Thymus (tissue), 11 donors: Measurements from ENCODE around the gene MEGF11. TPM values are rescaled to one million over a fixed set of nuclear protein-coding genes. Genes with fewer than 3 reads are reported as not detected.

Experiments
- DNase-seq, 9 donors: peaks; one replicate each; pipeline ENCODE4 v3.0.0-alpha.2; 2013; ENCODE audit warnings: low spot score in 9 of 9, low read depth in 6 of 9, missing footprints in 1 of 9
- H3K27ac ChIP-seq, 2 donors: one replicate each; pipeline ENCODE4 v1.5.1; 2013; ENCODE audit warnings: control low read depth in 1 of 2, low read depth in 1 of 2, low read length in 1 of 2, mild to moderate bottlenecking in 1 of 2, moderate library complexity in 1 of 2
- H3K27me3 ChIP-seq, 2 donors: one replicate each; pipeline ENCODE4 v1.5.1; 2013; ENCODE audit warnings: low read length in 1 of 2; ENCODE audit not compliant: control insufficient read depth in 2 of 2, insufficient read depth in 1 of 2
- H3K36me3 ChIP-seq, 2 donors: one replicate each; pipeline ENCODE4 v1.5.1; 2013; ENCODE audit warnings: low read length in 1 of 2, mild to moderate bottlenecking in 1 of 2, moderate library complexity in 1 of 2; ENCODE audit not compliant: control insufficient read depth in 2 of 2, insufficient read depth in 2 of 2
- H3K4me1 ChIP-seq, 2 donors: one replicate each; pipeline ENCODE4 v1.5.1; 2013; ENCODE audit warnings: low read length in 2 of 2; ENCODE audit not compliant: control insufficient read depth in 2 of 2, insufficient read depth in 2 of 2
- H3K4me3 ChIP-seq, 2 donors: one replicate each; pipeline ENCODE4 v1.5.1; 2013; ENCODE audit warnings: low read length in 2 of 2, control low read depth in 1 of 2, mild to moderate bottlenecking in 1 of 2
- H3K9me3 ChIP-seq, 2 donors: one replicate each; pipeline ENCODE4 v1.5.1; 2013; ENCODE audit warnings: low read length in 1 of 2, mild to moderate bottlenecking in 1 of 2; ENCODE audit not compliant: control insufficient read depth in 2 of 2, insufficient read depth in 1 of 2
- WGBS: extraction: QIAGEN DNeasy Blood & Tissue Kit; methylation state at CpG from one replicate; pipeline ENCODE4 v1.1.7; 2013; 5-methylcytosine and 5-hydroxymethylcytosine counted together
- polyA plus RNA-seq: library from polyadenylated mRNA; stranded (reverse); fragments of 200-250 nt; gene quantifications from one replicate; pipeline ENCODE4 v1.2.3, GENCODE V29; 2013
- total RNA-seq: library from RNA; stranded (reverse); fragments of 120-200 nt; gene quantifications from one replicate; pipeline ENCODE4 v1.2.4, GENCODE V29; 2013
- donor health status: healthy.

Gene MEGF11
- total and polyA plus RNA-seq, 2 donors, result 0.28 to 0.66 TPM

DNA sequence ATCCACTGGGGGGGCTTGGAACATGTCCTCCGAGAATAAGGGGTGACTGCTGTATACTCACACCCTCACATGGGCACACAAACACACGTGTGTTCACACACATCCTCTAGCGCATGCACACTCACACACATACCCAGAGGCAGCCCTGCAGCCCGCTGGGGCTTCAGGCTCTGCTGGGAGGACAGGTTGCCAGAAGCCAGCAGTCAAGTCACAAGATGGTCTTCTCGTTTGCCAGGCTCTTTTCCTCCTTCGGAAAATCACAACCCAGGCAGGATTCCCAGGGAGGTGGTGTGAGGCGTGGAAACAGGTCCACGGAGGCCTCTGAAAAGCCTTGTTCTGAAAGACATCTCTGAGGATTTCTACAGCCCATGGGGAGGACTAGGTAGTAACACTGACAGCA is 26.8 kb downstream of the MEGF11 start:
- 93% methylated on average over 8 of the region's 8 CpGs for WGBS
- Histone ChIP-seq H3K4me3 (no peak overlapping the region), H3K9me3 (no peaks in the 10 kb centered on the region), H3K27me3 (peaks cover 0 to 2% of the 10 kb centered on the region in 2 donors), H3K27ac (no peak overlapping the region), H3K4me1 (no peaks in the 10 kb centered on the region), H3K36me3 (no peaks in the 10 kb centered on the region)
- no peak for DNase-seq

- Histone ChIP-seq H3K27ac (no peak overlapping the region), H3K4me1 (no peaks in the 10 kb centered on the region), H3K4me3 (no peak overlapping the region), H3K9me3 (no peaks in the 10 kb centered on the region), H3K27me3 (peaks cover 0 to 6% of the 10 kb centered on the region in 2 donors), H3K36me3 (no peaks in the 10 kb centered on the region)
- WGBS, result 96% methylated on average over 10 of the region's 10 CpGs
- no peak for DNase-seq
Observed at GRCh38 chr15:66225656-66226274, 27.8 kb downstream of the MEGF11 start.

GRCh38 chr15:66224946-66225345 is 28.6 kb downstream of the MEGF11 start:
- Histone ChIP-seq H3K36me3 (no peaks in the 10 kb centered on the region), H3K27ac (no peak overlapping the region), H3K4me3 (no peak overlapping the region), H3K4me1 (no peaks in the 10 kb centered on the region), H3K9me3 (no peaks in the 10 kb centered on the region), H3K27me3 (peaks cover 0 to 6% of the 10 kb centered on the region in 2 donors)
- no peak for DNase-seq
- WGBS, result 98% methylated on average over 6 of the region's 6 CpGs

DNA sequence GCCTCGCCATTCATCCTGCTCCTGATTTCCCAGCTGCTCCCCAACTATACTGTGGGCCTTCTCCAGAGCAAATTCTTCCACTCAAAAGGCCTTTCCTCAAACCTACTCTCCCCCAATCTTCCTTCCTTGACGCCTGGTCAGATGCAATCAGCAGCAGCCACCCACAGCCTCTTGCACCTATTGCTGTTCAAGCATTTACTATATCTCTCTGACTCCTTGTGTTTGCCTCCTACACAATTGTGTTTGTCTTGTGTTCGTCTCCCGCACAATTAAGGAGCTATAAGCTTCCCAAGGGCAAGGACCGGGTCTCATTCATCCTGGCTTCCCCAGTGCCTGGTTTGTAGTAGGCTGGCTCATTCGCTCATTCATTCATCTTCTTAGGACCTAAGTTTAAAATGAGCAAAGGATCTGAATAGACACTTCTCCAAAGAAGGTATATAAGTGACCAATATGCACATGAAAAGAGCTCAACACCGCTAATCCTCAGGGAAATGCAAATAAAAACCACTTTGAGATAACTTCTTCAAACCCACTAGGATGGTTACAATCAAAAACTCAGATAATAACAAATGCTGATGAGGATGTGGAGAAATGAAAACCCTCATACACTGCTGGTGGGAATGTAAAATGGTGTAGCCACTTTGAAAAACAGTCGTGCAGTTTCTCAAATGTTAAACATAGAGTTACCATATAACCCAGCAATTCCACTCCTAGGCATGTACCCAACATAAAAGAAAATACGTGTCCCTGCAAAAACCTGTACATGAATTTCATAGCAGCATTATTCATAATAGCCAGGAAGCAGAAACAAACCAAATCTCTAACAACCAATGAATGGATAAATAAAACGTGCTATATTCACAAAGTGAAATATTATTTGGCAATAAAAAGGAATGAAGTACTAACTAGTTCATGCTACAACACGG is 31.0 kb downstream of the MEGF11 start:
- Histone ChIP-seq H3K36me3 (no peaks in the 10 kb centered on the region), H3K9me3 (no peaks in the 10 kb centered on the region), H3K27me3 (peaks cover 0 to 4% of the 10 kb centered on the region in 2 donors), H3K27ac (no peak overlapping the region), H3K4me1 (no peaks in the 10 kb centered on the region), H3K4me3 (no peak overlapping the region)
- WGBS, result 95% methylated on average over 11 of the region's 11 CpGs
- no peak for DNase-seq

DNA sequence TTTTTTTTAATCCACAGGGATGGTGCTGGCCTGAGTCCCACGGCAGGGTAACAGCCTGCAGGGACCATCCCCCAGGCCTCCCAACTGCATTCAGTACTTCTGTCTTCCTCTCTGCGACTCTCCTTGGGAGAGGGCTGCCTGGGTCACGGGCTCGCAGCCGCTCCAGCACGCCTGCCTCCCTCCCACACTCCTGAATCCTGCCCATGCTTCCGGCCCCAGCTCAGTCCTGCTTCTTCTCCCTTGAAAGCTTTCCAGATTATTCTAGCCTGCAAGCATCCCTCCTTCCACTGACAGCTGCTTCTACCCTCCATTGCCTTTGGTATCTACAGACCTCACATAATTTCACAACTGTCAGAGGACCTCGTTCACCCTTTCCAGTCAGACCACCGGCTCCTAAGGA is 32.4 kb downstream of the MEGF11 start:
- Histone ChIP-seq H3K27ac (no peak overlapping the region), H3K9me3 (no peaks in the 10 kb centered on the region), H3K27me3 (peaks cover 0 to 4% of the 10 kb centered on the region in 2 donors), H3K36me3 (no peaks in the 10 kb centered on the region), H3K4me1 (no peaks in the 10 kb centered on the region), H3K4me3 (no peak overlapping the region)
- no peak for DNase-seq
- WGBS, result 83% methylated on average over 9 of the region's 9 CpGs

- 84% methylated on average over 6 of the region's 6 CpGs for WGBS
- DNase-seq, result no peak
- Histone ChIP-seq H3K27ac (no peak overlapping the region), H3K4me1 (no peaks in the 10 kb centered on the region), H3K9me3 (no peaks in the 10 kb centered on the region), H3K4me3 (no peak overlapping the region), H3K27me3 (peaks cover 0 to 4% of the 10 kb centered on the region in 2 donors), H3K36me3 (no peaks in the 10 kb centered on the region)
Observed at GRCh38 chr15:66220601-66221000, 32.9 kb downstream of the MEGF11 start.

DNA sequence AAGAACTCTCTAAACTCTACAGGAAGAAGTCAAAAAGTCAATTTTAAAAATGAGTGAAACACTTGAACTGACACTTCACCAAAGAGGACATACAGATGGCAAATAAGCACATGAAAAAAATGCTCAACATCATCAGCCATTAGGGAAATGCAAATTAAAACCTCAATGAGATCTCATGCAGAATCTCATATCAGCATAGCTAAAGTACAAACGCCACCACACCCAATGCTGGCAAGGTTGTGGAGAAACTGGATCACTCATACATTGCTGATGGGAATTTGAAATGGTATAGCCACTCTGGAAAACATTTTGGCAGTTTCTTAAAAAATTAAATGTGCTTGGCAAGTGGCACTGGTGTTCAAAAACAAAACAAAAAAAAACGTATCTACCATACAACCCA is 34.2 kb downstream of the MEGF11 start:
- Histone ChIP-seq H3K9me3 (no peaks in the 10 kb centered on the region), H3K27me3 (peaks cover 0 to 4% of the 10 kb centered on the region in 2 donors), H3K4me3 (no peak overlapping the region), H3K27ac (no peak overlapping the region), H3K4me1 (no peaks in the 10 kb centered on the region), H3K36me3 (no peaks in the 10 kb centered on the region)
- WGBS, result 97% methylated on average over 2 of the region's 2 CpGs
- DNase-seq, result no peak

DNA sequence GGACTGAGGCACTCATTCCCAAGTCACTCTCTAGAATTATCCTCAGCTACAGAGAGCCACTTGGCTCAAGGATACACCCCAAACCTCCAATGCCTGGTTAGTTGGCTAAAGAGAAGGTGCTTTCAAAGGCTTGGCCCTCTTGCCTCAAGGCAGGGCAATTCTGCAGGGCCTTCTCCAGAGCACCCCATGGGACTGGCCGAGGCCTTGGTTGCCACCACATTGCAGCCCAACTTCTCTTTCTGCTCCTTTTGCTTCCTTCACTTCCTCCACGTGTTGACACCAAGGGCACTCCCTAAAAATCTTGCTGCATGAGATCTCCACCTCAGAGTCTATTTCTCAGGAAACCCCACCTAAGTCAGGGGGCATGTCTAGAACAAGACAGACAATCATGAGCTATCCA is 36.7 kb downstream of the MEGF11 start:
- H3K4me3 ChIP-seq, result no peak overlapping the region
- no peaks in the 10 kb centered on the region for H3K4me1 ChIP-seq
- H3K27ac ChIP-seq, result no peak overlapping the region
- 55% methylated on average over 2 of the region's 2 CpGs for WGBS
- H3K36me3 ChIP-seq, result no peaks in the 10 kb centered on the region
- H3K9me3 ChIP-seq, result no peaks in the 10 kb centered on the region
- no peak for DNase-seq
- peaks cover 0 to 4% of the 10 kb centered on the region in 2 donors for H3K27me3 ChIP-seq

DNA sequence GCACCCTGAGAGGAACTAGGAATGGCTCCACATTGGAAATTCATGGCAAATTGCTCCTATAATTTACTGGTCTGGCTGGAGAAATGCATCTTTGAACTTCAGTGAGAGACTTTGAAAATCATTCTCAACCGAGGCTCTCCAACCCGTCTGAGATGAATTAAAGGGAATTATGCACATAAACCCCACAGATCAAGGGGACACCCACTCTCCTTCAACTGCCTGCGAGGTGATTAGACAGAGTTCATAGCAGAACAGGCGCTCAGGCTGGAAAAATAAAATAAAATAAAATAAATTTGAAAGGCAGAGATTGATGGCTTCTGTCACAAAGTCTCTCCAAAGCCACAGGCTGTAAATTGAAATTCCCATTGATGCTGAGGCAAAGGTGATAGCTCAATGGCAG is 37.7 kb downstream of the MEGF11 start:
- H3K36me3 ChIP-seq, result no peaks in the 10 kb centered on the region
- no peak overlapping the region for H3K4me3 ChIP-seq
- no peaks in the 10 kb centered on the region for H3K9me3 ChIP-seq
- no peaks in the 10 kb centered on the region for H3K27me3 ChIP-seq
- WGBS, result 98% methylated on average over 4 of the region's 4 CpGs
- H3K4me1 ChIP-seq, result no peaks in the 10 kb centered on the region
- DNase-seq, result no peak
- H3K27ac ChIP-seq, result no peak overlapping the region
